Thymus (tissue), 11 donors: ENCODE results near the gene LFNG. TPM values are rescaled to one million over a fixed set of nuclear protein-coding genes. Genes with fewer than 3 reads are reported as not detected.
A peak's percentile ranks its signal among the peaks of the same experiment; 100 is the strongest.

Experiments used
- DNase-seq, 9 donors: peaks; one replicate each; pipeline ENCODE4 v3.0.0-alpha.2; 2013; ENCODE audit warnings: low spot score in 9 of 9, low read depth in 6 of 9, missing footprints in 1 of 9
- H3K27ac ChIP-seq, 2 donors: one replicate each; pipeline ENCODE4 v1.5.1; 2013; ENCODE audit warnings: control low read depth in 1 of 2, low read depth in 1 of 2, low read length in 1 of 2, mild to moderate bottlenecking in 1 of 2, moderate library complexity in 1 of 2
- H3K27me3 ChIP-seq, 2 donors: one replicate each; pipeline ENCODE4 v1.5.1; 2013; ENCODE audit warnings: low read length in 1 of 2; ENCODE audit not compliant: control insufficient read depth in 2 of 2, insufficient read depth in 1 of 2
- H3K36me3 ChIP-seq, 2 donors: one replicate each; pipeline ENCODE4 v1.5.1; 2013; ENCODE audit warnings: low read length in 1 of 2, mild to moderate bottlenecking in 1 of 2, moderate library complexity in 1 of 2; ENCODE audit not compliant: control insufficient read depth in 2 of 2, insufficient read depth in 2 of 2
- H3K4me1 ChIP-seq, 2 donors: one replicate each; pipeline ENCODE4 v1.5.1; 2013; ENCODE audit warnings: low read length in 2 of 2; ENCODE audit not compliant: control insufficient read depth in 2 of 2, insufficient read depth in 2 of 2
- H3K4me3 ChIP-seq, 2 donors: one replicate each; pipeline ENCODE4 v1.5.1; 2013; ENCODE audit warnings: low read length in 2 of 2, control low read depth in 1 of 2, mild to moderate bottlenecking in 1 of 2
- H3K9me3 ChIP-seq, 2 donors: one replicate each; pipeline ENCODE4 v1.5.1; 2013; ENCODE audit warnings: low read length in 1 of 2, mild to moderate bottlenecking in 1 of 2; ENCODE audit not compliant: control insufficient read depth in 2 of 2, insufficient read depth in 1 of 2
- WGBS: extraction: QIAGEN DNeasy Blood & Tissue Kit; methylation state at CpG from one replicate; pipeline ENCODE4 v1.1.7; 2013; 5-methylcytosine and 5-hydroxymethylcytosine counted together
- polyA plus RNA-seq: library from polyadenylated mRNA; stranded (reverse); fragments of 200-250 nt; gene quantifications from one replicate; pipeline ENCODE4 v1.2.3, GENCODE V29; 2013
- total RNA-seq: library from RNA; stranded (reverse); fragments of 120-200 nt; gene quantifications from one replicate; pipeline ENCODE4 v1.2.4, GENCODE V29; 2013
- donor health status: healthy.

LFNG gene
- total and polyA plus RNA-seq, 2 donors = 10.1 to 13.6 TPM

DNA sequence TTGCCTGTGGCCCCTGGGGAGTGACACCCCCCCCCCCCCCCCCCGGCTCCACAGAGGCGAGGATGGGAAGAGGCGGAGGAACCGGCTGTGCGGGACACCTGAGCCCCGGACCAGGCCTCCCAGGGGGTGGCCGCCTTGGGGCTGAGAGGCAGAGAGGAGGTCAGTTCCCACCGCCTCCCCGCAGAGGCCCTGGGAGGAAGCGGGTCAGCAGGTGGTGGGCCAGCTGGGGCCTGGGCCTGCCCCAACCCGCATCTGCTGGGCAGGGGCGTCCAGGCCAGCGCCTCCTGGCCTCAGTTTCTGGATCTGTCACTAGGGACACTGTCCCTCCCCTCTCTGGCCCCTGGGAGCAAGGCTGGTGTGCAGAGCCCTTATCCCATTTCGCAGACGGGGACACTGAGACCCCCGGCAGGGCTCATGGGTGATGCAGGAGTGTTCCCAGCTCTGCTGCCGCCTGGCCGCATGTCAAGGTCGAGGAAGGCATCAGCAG lies 14.6 kb upstream of the LFNG start:
- no peaks in the 10 kb centered on the region for H3K9me3 ChIP-seq
- no peaks in the 10 kb centered on the region for H3K36me3 ChIP-seq
- H3K27ac ChIP-seq = no peak overlapping the region
- H3K27me3 ChIP-seq = peaks cover 0 to 7% of the 10 kb centered on the region in 2 donors
- DNase-seq = no peak
- peaks cover 25 to 39% of the 10 kb centered on the region in 2 donors for H3K4me1 ChIP-seq
- H3K4me3 ChIP-seq = no peak overlapping the region
- 96% methylated on average over 19 of the region's 19 CpGs for WGBS

- H3K27me3 ChIP-seq = peaks cover 0 to 7% of the 10 kb centered on the region in 2 donors
- H3K36me3 ChIP-seq = no peaks in the 10 kb centered on the region
- no peak overlapping the region for H3K27ac ChIP-seq
- no peak for DNase-seq
- 98% methylated on average over 14 of the region's 14 CpGs for WGBS
- H3K9me3 ChIP-seq = no peaks in the 10 kb centered on the region
- peaks cover 30 to 43% of the 10 kb centered on the region in 2 donors for H3K4me1 ChIP-seq
- no peak overlapping the region for H3K4me3 ChIP-seq
These were observed 14.2 kb upstream of the LFNG start for GRCh38 chr7:2505401-2505800.

GRCh38 chr7:2507208-2507916 lies 12.2 kb upstream of the LFNG start:
- WGBS = 88% methylated on average over 26 of the region's 26 CpGs
- H3K9me3 ChIP-seq = peaks cover 0 to 2% of the 10 kb centered on the region in 2 donors
- H3K4me1 ChIP-seq = peaks cover 49 to 63% of the 10 kb centered on the region in 2 donors
- H3K36me3 ChIP-seq = no peaks in the 10 kb centered on the region
- no peak overlapping the region for H3K4me3 ChIP-seq
- peaks cover 0 to 7% of the 10 kb centered on the region in 2 donors for H3K27me3 ChIP-seq
- H3K27ac ChIP-seq = no peak overlapping the region
- no peak for DNase-seq

GRCh38 chr7:2507917-2508306 lies 11.7 kb upstream of the LFNG start:
- 80% methylated on average over 6 of the region's 6 CpGs for WGBS
- Histone ChIP-seq H3K4me1 (peaks cover 52 to 68% of the 10 kb centered on the region in 2 donors), H3K4me3 (no peak overlapping the region), H3K9me3 (peaks cover 0 to 2% of the 10 kb centered on the region in 2 donors), H3K27me3 (peaks cover 0 to 7% of the 10 kb centered on the region in 2 donors), H3K36me3 (no peaks in the 10 kb centered on the region), H3K27ac (peak overlapping the region; percentile 32 to 82)
- DNase-seq = no peak

DNA sequence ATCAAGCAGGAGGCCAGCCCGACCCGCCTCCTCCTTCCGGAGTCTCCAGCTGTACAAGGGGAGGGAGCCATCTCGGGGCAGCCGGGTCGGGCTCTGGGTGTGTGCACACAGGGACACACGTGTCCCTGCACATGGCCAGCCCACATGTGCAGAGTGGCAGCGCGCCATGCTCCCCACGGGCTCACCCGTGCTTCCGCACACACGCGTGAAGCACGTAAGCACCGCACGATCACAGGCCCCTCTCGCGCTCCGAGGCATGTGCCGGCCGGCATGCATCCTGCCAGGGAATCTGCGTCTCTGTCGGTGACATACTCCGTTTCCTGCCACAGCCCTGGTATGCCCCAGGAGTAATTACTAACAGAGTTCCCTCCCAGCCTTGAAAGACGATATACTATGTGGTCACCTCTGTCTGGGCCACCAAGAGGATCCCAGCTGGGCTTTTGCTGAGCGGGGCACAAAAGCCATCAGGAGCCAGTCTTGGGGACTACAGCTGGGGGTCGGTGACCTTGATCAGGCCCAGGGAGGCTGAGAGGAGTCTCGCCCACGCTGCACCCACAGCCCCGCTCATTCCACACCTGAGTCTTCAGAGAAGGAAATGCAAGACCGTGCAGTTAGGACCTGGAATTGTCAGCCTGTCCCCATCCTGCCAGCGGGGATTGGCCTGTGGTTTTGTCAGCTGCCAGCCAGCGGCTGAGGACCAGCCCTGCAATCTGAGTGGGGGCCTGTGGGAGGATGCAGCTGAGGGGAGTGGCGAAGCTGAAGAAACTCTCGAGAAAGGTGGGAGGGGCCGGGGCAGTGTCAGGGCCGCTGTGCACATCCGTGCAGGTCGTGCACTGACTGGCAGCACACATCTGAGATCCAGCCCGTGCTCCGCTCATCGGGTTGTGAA lies 11.0 kb upstream of the LFNG start:
- peak in 8 of 9 donors; percentile 57 to 93 (median 79) for DNase-seq
- 9% methylated on average over 43 of the region's 43 CpGs for WGBS
- Histone ChIP-seq H3K9me3 (peaks cover 0 to 2% of the 10 kb centered on the region in 2 donors), H3K36me3 (no peaks in the 10 kb centered on the region), H3K27me3 (peaks cover 0 to 7% of the 10 kb centered on the region in 2 donors), H3K27ac (peak overlapping the region; percentile 56 to 82), H3K4me1 (peaks cover 49 to 64% of the 10 kb centered on the region in 2 donors), H3K4me3 (peak overlapping the region in 1 of 2 donors; percentile 2)

- H3K36me3 ChIP-seq = no peaks in the 10 kb centered on the region
- peak in 1 of 9 donors; percentile 46 for DNase-seq
- peaks cover 0 to 5% of the 10 kb centered on the region in 2 donors for H3K27me3 ChIP-seq
- H3K4me3 ChIP-seq = no peak overlapping the region
- peaks cover 48 to 60% of the 10 kb centered on the region in 2 donors for H3K4me1 ChIP-seq
- H3K27ac ChIP-seq = peak overlapping the region; percentile 56 to 82
- H3K9me3 ChIP-seq = peaks cover 0 to 2% of the 10 kb centered on the region in 2 donors
- 65% methylated on average over 23 of the region's 23 CpGs for WGBS
These were observed 10.2 kb upstream of the LFNG start for GRCh38 chr7:2509298-2509906.

DNA sequence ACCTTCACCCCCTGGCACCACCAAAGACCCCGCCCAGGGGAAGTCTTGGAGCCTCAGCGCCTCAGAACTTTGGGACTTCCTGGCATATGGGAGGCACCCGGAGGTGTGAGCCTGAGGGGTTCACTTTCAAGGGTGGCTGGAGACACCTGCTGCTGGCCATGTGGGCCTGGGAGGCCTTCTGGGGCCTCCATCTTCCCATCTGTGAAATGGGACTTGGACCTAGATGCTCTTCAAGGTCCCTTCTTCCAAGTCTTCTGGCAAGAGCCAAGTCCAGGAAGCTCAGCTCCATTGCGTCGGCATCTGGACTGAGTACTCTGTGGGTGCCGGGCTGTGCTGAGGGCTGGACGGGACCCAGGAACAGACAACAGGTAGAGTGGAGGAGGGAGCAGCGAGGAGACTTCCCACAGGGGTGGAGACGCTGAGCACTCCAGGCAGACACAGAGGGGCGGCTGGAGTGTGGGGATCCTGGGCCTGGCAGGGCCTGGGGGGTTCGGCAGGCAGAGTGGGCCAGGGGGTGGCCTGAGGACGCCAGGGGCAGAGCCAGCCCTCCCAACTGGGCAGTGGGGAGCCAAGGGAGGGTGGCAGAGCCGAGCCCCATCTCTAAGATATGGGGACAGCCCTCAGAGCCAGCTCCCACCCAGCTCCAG lies 9.3 kb upstream of the LFNG start:
- Histone ChIP-seq H3K36me3 (no peaks in the 10 kb centered on the region), H3K9me3 (peaks cover 0 to 2% of the 10 kb centered on the region in 2 donors), H3K4me3 (no peak overlapping the region), H3K4me1 (peaks cover 48 to 60% of the 10 kb centered on the region in 2 donors), H3K27me3 (peaks cover 0 to 5% of the 10 kb centered on the region in 2 donors), H3K27ac (peak overlapping the region; percentile 75 to 93)
- 86% methylated on average over 13 of the region's 13 CpGs for WGBS
- no peak for DNase-seq

- Histone ChIP-seq H3K36me3 (no peaks in the 10 kb centered on the region), H3K9me3 (peaks cover 0 to 2% of the 10 kb centered on the region in 2 donors), H3K27me3 (peaks cover 0 to 10% of the 10 kb centered on the region in 2 donors), H3K4me3 (peak overlapping the region; percentile 3 to 34), H3K4me1 (peaks cover 48 to 60% of the 10 kb centered on the region in 2 donors), H3K27ac (peak overlapping the region; percentile 75 to 93)
- 8% methylated on average over 27 of the region's 27 CpGs for WGBS
- DNase-seq = peak in 4 of 9 donors; percentile 50 to 85 (median 64)
These were observed 8.4 kb upstream of the LFNG start for GRCh38 chr7:2510909-2511768.
